Fibroblast of upper back skin (primary cell): Measurements from ENCODE around the gene RAB32.
A peak's percentile ranks its signal among the peaks of the same experiment; 100 is the strongest.

Experiments used
- DNase-seq: peaks from one replicate; pipeline ENCODE4 v3.0.0-alpha.2; 2013

Gene RAB32

GRCh38 chr6:146583966-146584365 is 40.3 kb downstream of the RAB32 start:
- DNase-seq, result peak; percentile 14

GRCh38 chr6:146587459-146587858 is 43.8 kb downstream of the RAB32 start:
- no peak for DNase-seq

- DNase-seq, result no peak
Measured at GRCh38 chr6:146590492-146590891, 46.9 kb downstream of the RAB32 start.

GRCh38 chr6:146592451-146592850 is 48.8 kb downstream of the RAB32 start:
- DNase-seq, result no peak

- no peak for DNase-seq
Measured at GRCh38 chr6:146593986-146594385, 50.4 kb downstream of the RAB32 start.

GRCh38 chr6:146594495-146594894 is 50.9 kb downstream of the RAB32 start:
- no peak for DNase-seq

- no peak for DNase-seq
Measured at GRCh38 chr6:146595972-146596731, 52.5 kb downstream of the RAB32 start.

GRCh38 chr6:146598772-146599405 is 55.3 kb downstream of the RAB32 start, which contains the start of gene ADGB:
Gene ADGB (plus strand): TSS chr6:146598972. CDS start chr6:146599041, 69 bp downstream.
- peak; percentile 51 for DNase-seq

- no peak for DNase-seq
Measured at GRCh38 chr6:146601352-146601751, 57.7 kb downstream of the RAB32 start.

GRCh38 chr6:146602526-146602925 is 58.9 kb downstream of the RAB32 start:
- no peak for DNase-seq
